Cortex of kidney (tissue), 1 donor: ENCODE results near the gene CTNNAL1.
"Not testable (repeated sequence)": the region's sequence is repeated elsewhere in the genome, so short reads cannot be mapped to it uniquely, and the experiment has no call there.

ENCODE experiments used
- DNase-seq: peaks from one replicate; lab custom pipeline; 2025; lab: John Stamatoyannopoulos, UW

CTNNAL1 gene

GRCh38 chr9:108928386-108928785, 84.9 kb downstream of the CTNNAL1 start:
- DNase-seq: no peak

- DNase-seq: no peak
Observed at GRCh38 chr9:108924466-108924865, 88.8 kb downstream of the CTNNAL1 start.

- DNase-seq: no peak
Observed at GRCh38 chr9:108921200-108921599, 92.1 kb downstream of the CTNNAL1 start.

GRCh38 chr9:108920401-108920800, 92.9 kb downstream of the CTNNAL1 start:
- DNase-seq: not testable (repeated sequence)

- no peak for DNase-seq
Observed at GRCh38 chr9:108919517-108919916, 93.8 kb downstream of the CTNNAL1 start.

GRCh38 chr9:108913391-108913790, 99.9 kb downstream of the CTNNAL1 start:
- DNase-seq: no peak

GRCh38 chr9:108911820-108912219, 101.5 kb downstream of the CTNNAL1 start:
- DNase-seq: no peak

GRCh38 chr9:108910914-108911313, 102.4 kb downstream of the CTNNAL1 start:
- no peak for DNase-seq

- DNase-seq: no peak
Observed at GRCh38 chr9:108910402-108910801, 102.9 kb downstream of the CTNNAL1 start.

- no peak for DNase-seq
Observed at GRCh38 chr9:108905494-108905893, 107.8 kb downstream of the CTNNAL1 start.

- no peak for DNase-seq
Observed at GRCh38 chr9:108904161-108904560, 109.1 kb downstream of the CTNNAL1 start.

- no peak for DNase-seq
Observed at GRCh38 chr9:108903420-108904103, 109.7 kb downstream of the CTNNAL1 start.

- no peak for DNase-seq
Observed at GRCh38 chr9:108900176-108900575, 113.1 kb downstream of the CTNNAL1 start.

- DNase-seq: not testable (repeated sequence)
Observed at GRCh38 chr9:108899023-108899695, 114.1 kb downstream of the CTNNAL1 start.

- no peak for DNase-seq
Observed at GRCh38 chr9:108897324-108898096, 115.8 kb downstream of the CTNNAL1 start.

- DNase-seq: no peak
Observed at GRCh38 chr9:108894225-108894997, 118.9 kb downstream of the CTNNAL1 start.
